ENCODE data around the gene APCDD1L.
"Not testable (repeated sequence)": the region's sequence is repeated elsewhere in the genome, so short reads cannot be mapped to it uniquely, and the experiment has no call there.

APCDD1L gene

GRCh38 chr20:58514321-58515232 is 622 bp downstream of the APCDD1L start:
- no peak for DNase-seq (ENCODE audit: low read depth)

- no peak for DNase-seq (ENCODE audit: low read depth)
Observed at GRCh38 chr20:58513580-58514285, 1.5 kb downstream of the APCDD1L start.

GRCh38 chr20:58512808-58513552 is 2.2 kb downstream of the APCDD1L start:
- DNase-seq (ENCODE audit: low read depth), result no peak

GRCh38 chr20:58511861-58512260 is 3.3 kb downstream of the APCDD1L start:
- DNase-seq (ENCODE audit: low read depth), result no peak

- no peak for DNase-seq (ENCODE audit: low read depth)
Observed at GRCh38 chr20:58511364-58511763, 3.8 kb downstream of the APCDD1L start.

- no peak for DNase-seq (ENCODE audit: low read depth)
Observed at GRCh38 chr20:58510921-58511320, 4.3 kb downstream of the APCDD1L start.

GRCh38 chr20:58508762-58509395 is 6.3 kb downstream of the APCDD1L start:
- DNase-seq (ENCODE audit: low read depth), result no peak

- DNase-seq (ENCODE audit: low read depth), result not testable (repeated sequence)
Observed at GRCh38 chr20:58506999-58507398, 8.2 kb downstream of the APCDD1L start.

- no peak for DNase-seq (ENCODE audit: low read depth)
Observed at GRCh38 chr20:58504566-58504965, 10.6 kb downstream of the APCDD1L start.

- no peak for DNase-seq (ENCODE audit: low read depth)
Observed at GRCh38 chr20:58503668-58504067, 11.5 kb downstream of the APCDD1L start.

GRCh38 chr20:58500256-58500655 is 14.9 kb downstream of the APCDD1L start:
- no peak for DNase-seq (ENCODE audit: low read depth)

- DNase-seq (ENCODE audit: low read depth), result no peak
Observed at GRCh38 chr20:58498470-58499068, 16.6 kb downstream of the APCDD1L start.

- no peak for DNase-seq (ENCODE audit: low read depth)
Observed at GRCh38 chr20:58497724-58498469, 17.3 kb downstream of the APCDD1L start.

GRCh38 chr20:58497076-58497641 is 18.0 kb downstream of the APCDD1L start:
- no peak for DNase-seq (ENCODE audit: low read depth)

GRCh38 chr20:58496429-58496769 is 18.8 kb downstream of the APCDD1L start:
- DNase-seq (ENCODE audit: low read depth), result no peak

GRCh38 chr20:58495623-58496428 is 19.4 kb downstream of the APCDD1L start:
- no peak for DNase-seq (ENCODE audit: low read depth)

GRCh38 chr20:58494923-58495622 is 20.1 kb downstream of the APCDD1L start:
- no peak for DNase-seq (ENCODE audit: low read depth)

GRCh38 chr20:58492795-58493524 is 22.2 kb downstream of the APCDD1L start:
- no peak for DNase-seq (ENCODE audit: low read depth)
